ENCODE measurements around the gene CFP.
A peak's percentile ranks its signal among the peaks of the same experiment; 100 is the strongest.

Gene CFP

DNA sequence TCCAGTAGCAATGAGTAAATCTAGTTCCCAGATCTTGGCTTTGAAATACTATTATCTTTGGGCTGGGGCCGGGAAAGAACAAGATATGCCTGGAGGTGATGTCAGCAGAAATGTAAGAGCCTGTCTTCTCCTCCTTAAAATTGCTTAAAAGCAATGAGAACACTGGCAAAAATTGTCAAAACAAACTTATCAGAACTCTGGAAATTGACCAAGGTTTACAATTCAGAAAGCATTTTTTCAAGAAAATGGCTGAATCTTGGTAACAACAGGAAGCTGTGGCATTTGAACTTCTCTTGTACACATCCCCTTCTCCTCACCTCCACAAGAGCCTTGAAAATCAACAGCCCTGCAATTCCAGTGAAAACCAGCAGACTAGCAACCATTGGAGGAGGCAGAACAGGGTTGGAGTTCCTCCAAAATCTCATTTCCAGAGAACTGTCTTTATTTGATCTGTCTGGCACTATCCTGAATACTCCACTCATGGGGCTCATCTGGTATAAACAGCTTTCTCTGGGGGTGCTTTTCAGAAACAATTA lies 33.9 kb downstream of the CFP start:
- no peaks in the 10 kb centered on the region for H4K20me1 ChIP-seq (ENCODE audit: insufficient read depth, low read length)
- H3K36me3 ChIP-seq (ENCODE audit: insufficient read depth, low read length) = no peaks in the 10 kb centered on the region
- H3K4me1 ChIP-seq (ENCODE audit: insufficient read depth, low read length) = peaks cover 13% of the 10 kb centered on the region
- peak overlapping the region; percentile 39; the same call in 1 of the 2 replicates for H2AFZ ChIP-seq (ENCODE audit: low read depth, low read length)
- no peaks in the 10 kb centered on the region for H3K27me3 ChIP-seq (ENCODE audit: insufficient read depth, low read length, poor library complexity)
- peak overlapping the region; percentile 36; the same call in 1 of the 2 replicates for H3K27ac ChIP-seq (ENCODE audit: low read length)
- no peaks in the 10 kb centered on the region for H3K79me2 ChIP-seq (ENCODE audit: insufficient read depth, low read length)
- H3K9ac ChIP-seq (ENCODE audit: low read depth, low read length) = no peak overlapping the region
- peaks cover 2% of the 10 kb centered on the region for H3K9me3 ChIP-seq (ENCODE audit: insufficient read depth, low read length, severe bottlenecking)
- no peak overlapping the region for H3K4me2 ChIP-seq (ENCODE audit: insufficient read depth, low read length)
- H3K4me3 ChIP-seq (ENCODE audit: low read depth in 1 of 2, low read length in 2 of 2) = no peak overlapping the region
- no peak for TF ChIP-seq EZH2 (IDR thresholded peaks at IDR 0.05; ENCODE audit: borderline replicate concordance, low read depth, low read length, severe bottlenecking)
- TF ChIP-seq CTCF (IDR thresholded peaks at IDR 0.05; ENCODE audit: borderline replicate concordance, extremely low read depth, low read length, poor library complexity, severe bottlenecking) = no peak
- ATAC-seq (ENCODE audit: insufficient read depth, low read depth) = 0 out of 3 replicates have a peak, but pooled peaks have one; percentile 27
- no peak for DNase-seq

GRCh38 chrX:47593522-47593921 lies 36.2 kb downstream of the CFP start:
- H3K27ac ChIP-seq (ENCODE audit: low read length) = no peak overlapping the region
- peaks cover 2% of the 10 kb centered on the region for H3K9me3 ChIP-seq (ENCODE audit: insufficient read depth, low read length, severe bottlenecking)
- TF ChIP-seq CTCF (IDR thresholded peaks at IDR 0.05; ENCODE audit: borderline replicate concordance, extremely low read depth, low read length, poor library complexity, severe bottlenecking) (no peak), EZH2 (IDR thresholded peaks at IDR 0.05; ENCODE audit: borderline replicate concordance, low read depth, low read length, severe bottlenecking) (no peak)
- no peak for DNase-seq
- H3K9ac ChIP-seq (ENCODE audit: low read depth, low read length) = no peak overlapping the region
- no peaks in the 10 kb centered on the region for H4K20me1 ChIP-seq (ENCODE audit: insufficient read depth, low read length)
- H3K36me3 ChIP-seq (ENCODE audit: insufficient read depth, low read length) = no peaks in the 10 kb centered on the region
- peaks cover 13% of the 10 kb centered on the region for H3K4me1 ChIP-seq (ENCODE audit: insufficient read depth, low read length)
- no peak overlapping the region for H2AFZ ChIP-seq (ENCODE audit: low read depth, low read length)
- no peak overlapping the region for H3K4me3 ChIP-seq (ENCODE audit: low read depth in 1 of 2, low read length in 2 of 2)
- no peaks in the 10 kb centered on the region for H3K79me2 ChIP-seq (ENCODE audit: insufficient read depth, low read length)
- ATAC-seq (ENCODE audit: insufficient read depth, low read depth) = no peak
- no peak overlapping the region for H3K4me2 ChIP-seq (ENCODE audit: insufficient read depth, low read length)
- no peaks in the 10 kb centered on the region for H3K27me3 ChIP-seq (ENCODE audit: insufficient read depth, low read length, poor library complexity)

GRCh38 chrX:47590984-47591383 lies 38.7 kb downstream of the CFP start:
- no peak overlapping the region for H3K9ac ChIP-seq (ENCODE audit: low read depth, low read length)
- H3K4me2 ChIP-seq (ENCODE audit: insufficient read depth, low read length) = no peak overlapping the region
- H3K79me2 ChIP-seq (ENCODE audit: insufficient read depth, low read length) = no peaks in the 10 kb centered on the region

More at GRCh38 chrX:47590984-47591383, 38.7 kb downstream of the CFP start:
- H3K27me3 ChIP-seq (ENCODE audit: insufficient read depth, low read length, poor library complexity) = no peaks in the 10 kb centered on the region
- H3K36me3 ChIP-seq (ENCODE audit: insufficient read depth, low read length) = no peaks in the 10 kb centered on the region
- no peak for ATAC-seq (ENCODE audit: insufficient read depth, low read depth)
- no peak overlapping the region for H3K4me3 ChIP-seq (ENCODE audit: low read depth in 1 of 2, low read length in 2 of 2)
- no peak overlapping the region for H3K27ac ChIP-seq (ENCODE audit: low read length)
- no peaks in the 10 kb centered on the region for H3K9me3 ChIP-seq (ENCODE audit: insufficient read depth, low read length, severe bottlenecking)
- H3K4me1 ChIP-seq (ENCODE audit: insufficient read depth, low read length) = peaks cover 5% of the 10 kb centered on the region
- no peak for TF ChIP-seq EZH2 (IDR thresholded peaks at IDR 0.05; ENCODE audit: borderline replicate concordance, low read depth, low read length, severe bottlenecking)
- no peak for TF ChIP-seq CTCF (IDR thresholded peaks at IDR 0.05; ENCODE audit: borderline replicate concordance, extremely low read depth, low read length, poor library complexity, severe bottlenecking)
- DNase-seq = no peak
- H2AFZ ChIP-seq (ENCODE audit: low read depth, low read length) = no peak overlapping the region
- H4K20me1 ChIP-seq (ENCODE audit: insufficient read depth, low read length) = no peaks in the 10 kb centered on the region
